Osteoblast (primary cell): Measurements from ENCODE around the gene EMD. TPM values are rescaled to one million over a fixed set of nuclear protein-coding genes. Genes with fewer than 3 reads are reported as not detected.
"Not testable (repeated sequence)": the region's sequence is repeated elsewhere in the genome, so short reads cannot be mapped to it uniquely, and the experiment has no call there.

Experiments used
- DNase-seq: peaks from one replicate; pipeline ENCODE4 v3.0.0; 2011; ENCODE audit warnings: low spot score, mixed read lengths; ENCODE audit not compliant: insufficient read length; ENCODE audit errors: missing footprints
- H2AFZ ChIP-seq: 2 replicates; pipeline ENCODE4 v1.6.0; 2011; ENCODE audit warnings: mild to moderate bottlenecking, low read length
- H3K27ac ChIP-seq: 2 replicates; pipeline ENCODE4 v1.5.1; 2011; ENCODE audit warnings: mild to moderate bottlenecking, low read depth, low read length, moderate library complexity
- H3K27me3 ChIP-seq: 2 replicates; pipeline ENCODE4 v1.6.0; 2012; ENCODE audit warnings: mild to moderate bottlenecking, control low read depth, inconsistent platforms, low read length, moderate library complexity; ENCODE audit not compliant: insufficient read depth
- H3K36me3 ChIP-seq: 2 replicates; pipeline ENCODE4 v1.5.1; 2011; ENCODE audit warnings: mild to moderate bottlenecking, low read length, control low read depth, moderate library complexity; ENCODE audit not compliant: insufficient read depth
- H3K4me1 ChIP-seq: 2 replicates; pipeline ENCODE4 v1.5.1; 2011; ENCODE audit warnings: mild to moderate bottlenecking, low read length, control low read depth, moderate library complexity; ENCODE audit not compliant: insufficient read depth
- H3K4me2 ChIP-seq: 2 replicates; pipeline ENCODE4 v1.6.0; 2011; ENCODE audit warnings: mild to moderate bottlenecking, low read length; ENCODE audit not compliant: insufficient read depth
- H3K4me3 ChIP-seq: fragments of 200-600 bp; sonication (generic); 3 replicates; pipeline ENCODE4 v1.5.1; 2012; ENCODE audit warnings: mild to moderate bottlenecking, low read length, inconsistent platforms; ENCODE audit not compliant: insufficient read depth
- H3K79me2 ChIP-seq: 2 replicates; pipeline ENCODE4 v1.6.0; 2012; ENCODE audit warnings: mild to moderate bottlenecking, low read length, control low read depth, inconsistent platforms; ENCODE audit not compliant: insufficient read depth
- H3K9me3 ChIP-seq: 2 replicates; pipeline ENCODE4 v1.5.1; 2011; ENCODE audit warnings: low read depth, low read length, control low read depth
- H4K20me1 ChIP-seq: 2 replicates; pipeline ENCODE4 v1.6.0; 2012; ENCODE audit warnings: mild to moderate bottlenecking, low read length, control low read depth; ENCODE audit not compliant: insufficient read depth
- CTCF ChIP-seq: IDR thresholded peaks from 2 replicates; pipeline ENCODE4 v1.5.1; 2011; ENCODE audit warnings: mild to moderate bottlenecking, low read depth, low read length, moderate library complexity; ENCODE audit errors: extremely low read depth
- total RNA-seq: library from RNA; depleted of rRNA; stranded (reverse); fragments of >200 nt; gene quantifications from 2 replicates; pipeline ENCODE4 v1.2.3, GENCODE V29; 2012

The EMD gene
- total RNA-seq, 1 donor = 29.7 TPM

- Histone ChIP-seq H3K27ac (no peak overlapping the region), H3K36me3 (peaks cover 12% of the 10 kb centered on the region), H3K27me3 (no peaks in the 10 kb centered on the region), H2AFZ (no peak overlapping the region), H4K20me1 (peaks cover 2% of the 10 kb centered on the region), H3K4me3 (no peak overlapping the region), H3K4me1 (peaks cover 6% of the 10 kb centered on the region), H3K4me2 (no peak overlapping the region), H3K9me3 (no peaks in the 10 kb centered on the region), H3K79me2 (peaks cover 20% of the 10 kb centered on the region)
- DNase-seq = no peak
- TF ChIP-seq CTCF = peak; percentile 49
These were observed 5.3 kb downstream of the EMD start for GRCh38 chrX:154384284-154384892.

- H3K4me3 ChIP-seq, H2AFZ ChIP-seq, H3K4me2 ChIP-seq, H3K27me3 ChIP-seq, H3K27ac ChIP-seq, H3K79me2 ChIP-seq, H3K4me1 ChIP-seq, H4K20me1 ChIP-seq, DNase-seq, H3K36me3 ChIP-seq, H3K9me3 ChIP-seq: not testable (repeated sequence)
These were observed 9.0 kb downstream of the EMD start for GRCh38 chrX:154388094-154388493.

- not testable (repeated sequence) for H3K4me3 ChIP-seq
These were observed 9.6 kb downstream of the EMD start for GRCh38 chrX:154388649-154389048.

GRCh38 chrX:154389812-154390747, 11.0 kb downstream of the EMD start:
- not testable (repeated sequence) for H3K27ac ChIP-seq, H2AFZ ChIP-seq, H3K4me1 ChIP-seq, H3K79me2 ChIP-seq, H4K20me1 ChIP-seq, H3K9me3 ChIP-seq, H3K27me3 ChIP-seq, H3K4me2 ChIP-seq, DNase-seq, H3K4me3 ChIP-seq, H3K36me3 ChIP-seq

More at GRCh38 chrX:154388649-154389048, 9.6 kb downstream of the EMD start:
- H3K79me2 ChIP-seq, H3K4me2 ChIP-seq, DNase-seq, H2AFZ ChIP-seq, H3K4me1 ChIP-seq, H3K36me3 ChIP-seq, H3K27ac ChIP-seq, H4K20me1 ChIP-seq, H3K9me3 ChIP-seq, H3K27me3 ChIP-seq: not testable (repeated sequence)

- H3K27me3 ChIP-seq, H3K4me1 ChIP-seq, H3K27ac ChIP-seq, DNase-seq, H3K4me3 ChIP-seq, H3K9me3 ChIP-seq, H3K4me2 ChIP-seq, H2AFZ ChIP-seq: not testable (repeated sequence)
- Histone ChIP-seq H3K79me2 (peaks cover 20% of the 10 kb centered on the region), H3K36me3 (peaks cover 26% of the 10 kb centered on the region), H4K20me1 (peaks cover 20% of the 10 kb centered on the region)
These were observed 17.3 kb downstream of the EMD start for GRCh38 chrX:154396363-154396762.
